Stimulated activated CD8-positive, alpha-beta memory T cell treated with anti-CD3 and anti-CD28 coated beads, Interleukin-15, amount 100 ng/mL, for 1 hour (primary cell): Measurements from ENCODE around the gene PALD1.
A peak's percentile ranks its signal among the peaks of the same experiment; 100 is the strongest.

Experiments used
- DNase-seq: peaks from one replicate; pipeline ENCODE4 v3.0.0-alpha.2; 2020; ENCODE audit warnings: low read depth

The PALD1 gene

GRCh38 chr10:70590655-70591416, 112.3 kb downstream of the PALD1 start:
- no peak for DNase-seq

- DNase-seq = no peak
Observed at GRCh38 chr10:70592186-70592735, 113.7 kb downstream of the PALD1 start.

GRCh38 chr10:70592746-70593512, 114.4 kb downstream of the PALD1 start:
- no peak for DNase-seq

DNA sequence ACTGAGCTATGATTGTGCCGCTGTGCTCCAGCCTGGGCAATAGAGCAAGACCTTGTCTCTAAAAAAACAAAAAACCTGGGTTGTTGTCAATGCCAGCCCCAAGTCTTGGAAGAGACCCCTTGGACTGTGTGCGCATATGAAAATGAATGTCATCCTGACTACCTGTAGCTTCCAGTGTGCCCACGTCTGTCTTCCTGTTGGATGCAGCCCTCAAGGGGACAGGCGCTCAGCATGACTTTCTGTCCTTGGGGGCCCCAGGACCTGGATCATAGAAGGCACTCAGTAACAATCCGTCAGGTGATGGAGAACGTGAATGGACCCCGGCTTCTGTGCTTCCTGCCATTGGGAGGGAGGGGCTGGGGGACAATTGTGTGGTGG, 114.9 kb downstream of the PALD1 start:
- no peak for DNase-seq

GRCh38 chr10:70594161-70594560, 115.6 kb downstream of the PALD1 start:
- no peak for DNase-seq

DNA sequence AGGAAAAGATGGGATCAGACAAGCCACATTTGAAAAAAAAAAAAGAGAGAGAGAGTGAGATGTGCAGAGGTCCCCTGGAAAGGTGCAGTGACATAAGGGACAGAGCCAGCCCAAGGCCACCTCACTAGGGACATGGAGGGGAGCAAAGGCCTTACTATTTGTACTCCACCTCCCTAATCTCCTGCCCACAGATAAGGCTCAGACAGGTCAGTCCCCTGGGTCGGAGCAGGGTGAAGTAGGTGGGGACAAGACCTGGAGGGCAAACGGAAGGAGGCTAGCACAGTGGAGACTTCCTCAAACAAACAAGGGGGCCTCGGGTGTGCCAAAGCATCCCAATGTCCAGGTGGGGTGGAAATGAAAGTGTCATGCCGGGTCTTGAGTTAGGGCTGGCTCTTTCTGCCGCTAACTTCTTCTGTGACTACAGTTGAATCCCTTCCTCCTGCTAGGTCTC, 117.0 kb downstream of the PALD1 start:
- no peak for DNase-seq

GRCh38 chr10:70596110-70596798, 117.7 kb downstream of the PALD1 start:
- DNase-seq = no peak

DNA sequence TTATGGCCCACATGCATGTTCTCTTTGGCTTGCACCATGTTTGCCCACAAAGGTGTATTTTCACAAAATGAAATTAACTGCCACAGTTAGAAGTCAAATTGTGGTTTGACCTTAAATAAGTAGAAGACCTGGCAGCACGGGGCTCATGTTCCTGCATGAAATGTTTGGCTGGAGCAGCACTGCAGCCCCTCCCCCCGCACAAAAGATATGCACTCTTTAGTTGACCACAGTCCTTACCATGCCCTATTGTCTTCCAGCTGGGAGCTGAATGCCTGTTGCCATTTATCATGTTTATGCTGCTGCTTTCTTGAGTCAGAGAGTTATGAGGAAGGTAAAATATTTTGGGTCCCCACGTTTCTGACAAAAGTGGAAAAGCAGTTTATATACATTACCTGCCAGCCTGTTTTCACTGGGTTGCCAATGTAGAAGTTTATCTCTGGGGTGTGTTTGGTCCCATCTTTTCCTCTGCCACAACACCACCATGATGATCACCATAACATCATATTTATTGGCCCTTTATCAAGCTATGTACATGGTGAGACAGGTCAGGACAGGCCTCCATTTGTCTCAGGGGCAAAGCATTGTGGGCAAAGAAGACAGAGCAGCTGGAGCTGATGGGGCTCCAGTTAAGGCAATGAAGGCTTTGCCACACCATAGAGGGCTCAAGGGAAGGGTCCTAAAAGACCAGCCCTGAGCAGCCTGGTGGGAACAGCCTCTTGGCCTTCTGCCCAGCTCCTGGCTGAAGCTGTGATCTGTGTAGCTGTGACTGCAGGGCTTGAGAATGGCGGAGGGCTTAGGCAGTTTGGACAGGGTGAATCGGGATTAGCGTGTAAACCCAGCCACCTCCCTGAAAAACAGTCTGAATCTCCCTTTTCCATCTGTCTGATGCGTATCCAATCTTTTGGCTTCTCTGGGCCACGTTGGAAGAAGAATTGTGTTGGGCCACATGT, 118.6 kb downstream of the PALD1 start:
- no peak for DNase-seq

DNA sequence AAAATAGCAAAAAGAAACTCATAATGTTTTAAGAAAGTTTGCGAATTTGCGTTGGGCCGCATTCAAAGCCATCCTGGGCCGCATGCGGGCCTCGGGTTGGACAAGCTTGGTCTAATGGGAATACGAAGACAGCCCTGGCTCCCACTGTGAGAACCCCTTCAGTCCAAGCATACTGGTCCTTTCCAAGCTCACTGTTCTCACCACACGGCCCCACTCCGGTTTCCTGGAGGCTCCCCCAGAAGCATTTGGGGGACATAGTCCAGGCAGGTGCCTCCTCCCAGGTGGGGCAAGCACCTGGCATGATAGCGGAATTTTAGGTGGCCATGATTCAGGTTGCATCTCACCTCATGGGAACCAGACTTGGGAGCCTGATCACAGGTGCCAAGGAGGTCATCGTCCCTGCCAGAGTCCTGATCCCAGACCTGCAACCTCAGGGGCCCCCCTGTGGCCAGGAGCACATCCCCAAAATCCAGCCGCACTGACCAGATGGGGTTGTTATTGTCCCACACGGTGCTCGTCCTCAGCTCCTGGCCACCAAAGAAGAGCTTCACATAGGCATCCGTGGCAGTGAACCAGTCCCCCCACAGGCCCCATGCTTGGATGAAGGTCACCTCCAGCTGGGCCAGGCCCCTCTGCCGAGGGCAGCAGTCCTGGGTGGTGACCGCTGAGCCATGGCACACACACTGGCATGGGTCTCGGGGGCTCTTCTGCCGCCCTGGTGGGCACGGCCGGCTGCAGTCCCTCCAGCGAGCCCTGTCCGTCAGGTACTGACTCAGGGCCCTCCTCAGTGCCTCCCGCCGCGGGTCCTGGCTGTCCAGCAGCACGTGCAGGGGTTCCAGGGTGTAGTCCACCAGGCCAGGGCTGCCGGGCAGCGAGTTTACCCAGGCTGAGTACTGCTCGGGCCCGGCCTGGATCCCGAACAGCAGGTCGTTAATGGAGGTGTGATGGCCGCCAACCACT, 119.6 kb downstream of the PALD1 start:
- DNase-seq = no peak

GRCh38 chr10:70598857-70599295, 120.3 kb downstream of the PALD1 start:
- DNase-seq = no peak

- DNase-seq = no peak
Observed at GRCh38 chr10:70599319-70599718, 120.8 kb downstream of the PALD1 start.

DNA sequence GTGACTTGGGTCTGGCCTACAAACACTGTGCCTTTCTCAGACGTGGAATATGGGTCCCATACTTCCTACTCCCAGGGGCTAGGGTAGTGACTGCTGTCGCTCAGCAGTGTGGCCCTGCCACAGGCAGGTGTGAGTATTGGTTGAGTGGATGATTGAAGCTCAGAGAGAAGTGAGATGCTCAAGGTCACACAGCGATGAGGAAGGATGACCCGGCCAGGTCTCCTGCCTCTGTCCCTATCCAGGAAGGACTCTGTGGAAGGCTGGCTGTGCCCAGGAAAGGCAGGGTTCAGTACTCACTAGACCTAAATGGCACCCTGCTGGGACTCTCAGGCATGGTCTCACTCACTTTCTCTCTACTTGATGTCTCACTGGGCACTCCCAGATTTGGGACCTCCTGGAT, 121.2 kb downstream of the PALD1 start:
- DNase-seq = no peak

DNA sequence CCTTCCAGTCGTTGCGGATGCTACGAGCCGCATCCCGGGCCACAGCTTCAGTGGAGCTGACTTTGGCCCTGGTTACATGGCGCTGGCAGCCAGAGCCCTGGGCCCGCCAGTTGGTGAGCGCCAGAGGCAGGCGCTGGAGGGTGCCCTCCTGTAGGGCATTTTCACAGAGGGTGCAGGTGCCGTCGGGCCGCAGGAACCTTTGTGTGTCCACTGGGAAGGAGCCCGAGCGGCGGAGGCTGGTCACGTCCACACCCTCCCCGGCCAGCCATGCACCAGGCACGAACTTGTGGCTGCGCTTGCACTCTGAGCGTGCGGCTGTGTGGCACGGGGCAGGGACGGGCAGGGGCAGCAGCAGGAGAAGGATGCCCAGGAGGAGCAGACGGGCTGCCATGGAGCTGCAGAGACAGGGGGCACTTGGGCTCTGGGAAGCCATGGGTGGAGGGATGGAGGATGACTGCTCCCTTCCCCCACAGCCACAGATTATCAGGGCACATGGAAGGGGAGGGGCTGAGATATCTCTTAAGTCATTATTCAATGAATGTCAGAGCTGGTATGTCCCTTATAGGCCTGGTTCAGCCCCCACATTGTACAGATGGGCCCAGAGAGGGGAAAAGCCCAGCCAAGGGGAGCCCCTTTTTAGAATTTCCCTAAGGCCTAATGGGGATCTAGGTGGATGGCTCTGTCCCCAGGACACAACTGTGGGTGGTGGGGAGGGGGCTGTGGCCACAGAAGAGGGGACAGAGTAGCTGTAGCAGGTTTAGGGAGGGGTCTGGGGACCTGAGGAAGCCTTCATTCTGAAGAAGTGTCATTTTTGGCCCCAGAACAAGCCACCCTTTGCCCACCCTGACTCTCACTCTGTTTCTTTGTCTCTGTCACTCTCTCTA, 122.2 kb downstream of the PALD1 start:
- DNase-seq = no peak

DNA sequence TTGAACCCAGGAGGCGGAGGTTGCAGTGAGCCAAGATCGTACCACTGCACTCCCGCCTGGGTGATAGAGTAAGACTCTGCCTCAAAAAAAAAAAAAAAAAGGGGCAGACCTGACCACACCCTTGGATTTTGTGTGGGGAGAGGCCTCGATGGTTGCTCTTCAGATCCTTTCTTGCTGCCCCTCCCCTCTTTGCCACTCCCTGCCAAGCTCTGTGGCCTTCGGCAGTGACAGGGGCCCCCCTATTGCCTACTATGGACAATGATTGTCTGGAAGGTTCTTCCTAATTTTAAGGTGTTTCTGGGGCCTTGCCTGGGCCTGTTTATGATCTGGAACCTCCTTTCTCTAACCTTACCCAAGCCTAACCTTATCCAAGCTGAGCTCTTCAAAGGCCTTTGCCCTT, 123.2 kb downstream of the PALD1 start:
- DNase-seq = no peak

GRCh38 chr10:70602665-70603448, 124.3 kb downstream of the PALD1 start, which contains the start of gene PRF1:
Gene PRF1, minus strand, starts transcription at chr10:70602741. Its CDS starts 1,839 bp downstream, at chr10:70600902.
- peak; percentile 65 for DNase-seq

DNA sequence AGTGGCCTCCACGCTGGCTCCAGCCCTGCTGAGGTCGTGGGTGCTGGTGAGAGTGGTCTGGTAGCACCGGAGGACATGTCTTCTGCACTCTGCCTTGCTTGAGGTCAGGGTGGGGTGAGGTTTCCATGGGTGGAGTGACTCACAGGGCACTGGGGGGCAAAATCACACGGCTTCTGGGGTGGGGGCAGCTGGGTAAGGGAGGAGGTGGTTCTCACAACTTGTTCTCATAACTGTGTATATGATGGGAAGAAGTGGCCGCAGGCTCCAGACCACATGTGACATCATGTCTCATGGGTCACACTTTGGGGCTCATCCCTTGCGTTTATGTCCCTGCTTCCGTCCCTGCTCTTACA, 124.9 kb downstream of the PALD1 start:
- no peak for DNase-seq

- no peak for DNase-seq
Observed at GRCh38 chr10:70604106-70604505, 125.5 kb downstream of the PALD1 start.

- DNase-seq = no peak
Observed at GRCh38 chr10:70605161-70605560, 126.6 kb downstream of the PALD1 start.
